Upper lobe of left lung (tissue), 6 donors: ENCODE results near the gene ROR2. TPM values are rescaled to one million over a fixed set of nuclear protein-coding genes. Genes with fewer than 3 reads are reported as not detected.

Experiments
- ATAC-seq, 2 donors: fragments of 200-7000 bp; cut with Tn5 transposase; one replicate each; pipeline ENCODE4 v1.9.1; 2022; ENCODE audit warnings: mild to moderate bottlenecking in 2 of 2, moderate library complexity in 2 of 2; ENCODE audit not compliant: low FRiP score in 2 of 2
- DNase-seq, 2 donors: peaks; one replicate each; pipeline ENCODE4 v3.0.0-alpha.2; 2019 to 2020
- H3K27ac ChIP-seq, 4 donors: fragments of 200-600 bp; sonication (generic); one replicate each; pipeline ENCODE4 v1.5.1; 2016 to 2019
- H3K27me3 ChIP-seq, 4 donors: fragments of 200-600 bp; sonication (generic); one replicate each; pipeline ENCODE4 v1.5.1; 2017 to 2019
- H3K36me3 ChIP-seq, 4 donors: fragments of 200-600 bp; sonication (generic); one replicate each; pipeline ENCODE4 v1.5.1; 2016 to 2019
- H3K4me1 ChIP-seq, 4 donors: fragments of 200-600 bp; sonication (generic); one replicate each; pipeline ENCODE4 v1.5.1; 2018 to 2019
- H3K4me3 ChIP-seq, 4 donors: fragments of 200-600 bp; sonication (generic); one replicate each; pipeline ENCODE4 v1.5.1; 2017 to 2019; ENCODE audit warnings: mild to moderate bottlenecking in 2 of 4, moderate library complexity in 1 of 4
- H3K9me3 ChIP-seq, 4 donors: fragments of 200-600 bp; sonication (generic); one replicate each; pipeline ENCODE4 v1.5.1; 2018 to 2019
- EP300 ChIP-seq, 4 donors: sonication (generic); formaldehyde crosslinking; IDR thresholded peaks; one replicate each; pipeline ENCODE4 v1.5.1; 2017; ENCODE audit warnings: antibody characterized with exemption in 4 of 4, control low read depth in 2 of 4
- POLR2A ChIP-seq, 4 donors: fragments of 450-650 bp; IDR thresholded peaks; one replicate each; pipeline ENCODE4 v1.5.1; 2016 to 2017; ENCODE audit warnings: antibody characterized with exemption in 4 of 4, mild to moderate bottlenecking in 2 of 4
- POLR2AphosphoS5 ChIP-seq, 2 donors: sonication (generic); formaldehyde crosslinking; IDR thresholded peaks; one replicate each; pipeline ENCODE4 v1.5.1; 2017; ENCODE audit warnings: antibody characterized with exemption in 2 of 2
- WGBS, 2 donors: methylation state at CpG; one replicate each; pipeline ENCODE4 v1.1.5; 2017 to 2018; 5-methylcytosine and 5-hydroxymethylcytosine counted together
- total RNA-seq, 6 donors: library from RNA; depleted of rRNA in 4 of 6; stranded (reverse); fragments of >200 nt in 4 of 6; gene quantifications; one replicate each; pipeline versions ENCODE4 v1.1.0 to v1.2.1, GENCODE V29; 2016 to 2021
- TF ChIP-seq, protein P1 (sequence below), 6 experiments: fragments of 450-650 bp in 4 of 6; fragments of 200-600 bp in 2 of 6; sonication (generic) in 2 of 6; IDR thresholded peaks; one replicate each; pipeline ENCODE4 v1.5.1; 2016 to 2019; ENCODE audit warnings: antibody characterized with exemption in 6 of 6
- donor health status: DM: no; HTN: no; CAD: no; lungs with moderate emphysema.
- donor health status: DM: no; HTN: yes; CAD: no; lungs with severe emphysema.

ROR2 gene
- total RNA-seq, 6 donors from 2014 or later: 2.7 to 8.1 (median 3.4) TPM

- no peak overlapping the region for H3K4me3 ChIP-seq
- no peaks in the 10 kb centered on the region for H3K36me3 ChIP-seq
- no peak for DNase-seq
- no peaks in the 10 kb centered on the region for H3K9me3 ChIP-seq
- TF ChIP-seq POLR2A (IDR thresholded peaks at IDR 0.05): no peak
- TF ChIP-seq, protein P1, sequence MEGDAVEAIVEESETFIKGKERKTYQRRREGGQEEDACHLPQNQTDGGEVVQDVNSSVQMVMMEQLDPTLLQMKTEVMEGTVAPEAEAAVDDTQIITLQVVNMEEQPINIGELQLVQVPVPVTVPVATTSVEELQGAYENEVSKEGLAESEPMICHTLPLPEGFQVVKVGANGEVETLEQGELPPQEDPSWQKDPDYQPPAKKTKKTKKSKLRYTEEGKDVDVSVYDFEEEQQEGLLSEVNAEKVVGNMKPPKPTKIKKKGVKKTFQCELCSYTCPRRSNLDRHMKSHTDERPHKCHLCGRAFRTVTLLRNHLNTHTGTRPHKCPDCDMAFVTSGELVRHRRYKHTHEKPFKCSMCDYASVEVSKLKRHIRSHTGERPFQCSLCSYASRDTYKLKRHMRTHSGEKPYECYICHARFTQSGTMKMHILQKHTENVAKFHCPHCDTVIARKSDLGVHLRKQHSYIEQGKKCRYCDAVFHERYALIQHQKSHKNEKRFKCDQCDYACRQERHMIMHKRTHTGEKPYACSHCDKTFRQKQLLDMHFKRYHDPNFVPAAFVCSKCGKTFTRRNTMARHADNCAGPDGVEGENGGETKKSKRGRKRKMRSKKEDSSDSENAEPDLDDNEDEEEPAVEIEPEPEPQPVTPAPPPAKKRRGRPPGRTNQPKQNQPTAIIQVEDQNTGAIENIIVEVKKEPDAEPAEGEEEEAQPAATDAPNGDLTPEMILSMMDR (IDR thresholded peaks at IDR 0.05): no peak
- no peak for TF ChIP-seq POLR2AphosphoS5 (IDR thresholded peaks at IDR 0.05)
- TF ChIP-seq EP300 (IDR thresholded peaks at IDR 0.05): no peak
- 77 to 80% methylated on average over 4 of the region's 4 CpGs for WGBS, 2 donors
- no peaks in the 10 kb centered on the region for H3K4me1 ChIP-seq
- no peak overlapping the region for H3K27ac ChIP-seq
- H3K27me3 ChIP-seq: no peaks in the 10 kb centered on the region
- ATAC-seq: no peak
These were observed 86.6 kb downstream of the ROR2 start for GRCh38 chr9:91863469-91863868.

GRCh38 chr9:91858213-91859030 lies 91.6 kb downstream of the ROR2 start:
- Histone ChIP-seq H3K4me3 (no peak overlapping the region), H3K27me3 (no peaks in the 10 kb centered on the region), H3K27ac (no peak overlapping the region), H3K36me3 (no peaks in the 10 kb centered on the region), H3K9me3 (no peaks in the 10 kb centered on the region), H3K4me1 (no peaks in the 10 kb centered on the region)
- no peak for DNase-seq
- no peak for ATAC-seq
- WGBS, 2 donors: 75 to 86% methylated on average over 11 to 17 of the region's 17 CpGs
- no peak for TF ChIP-seq POLR2A (IDR thresholded peaks at IDR 0.05)
- TF ChIP-seq, protein P1 (IDR thresholded peaks at IDR 0.05): no peak
- TF ChIP-seq POLR2AphosphoS5 (IDR thresholded peaks at IDR 0.05): no peak
- no peak for TF ChIP-seq EP300 (IDR thresholded peaks at IDR 0.05)

GRCh38 chr9:91857291-91858212 lies 92.5 kb downstream of the ROR2 start:
- DNase-seq (no peak), ATAC-seq (no peak)
- Histone ChIP-seq H3K4me3 (no peak overlapping the region), H3K9me3 (no peaks in the 10 kb centered on the region), H3K36me3 (no peaks in the 10 kb centered on the region), H3K27ac (no peak overlapping the region), H3K4me1 (no peaks in the 10 kb centered on the region), H3K27me3 (no peaks in the 10 kb centered on the region)
- TF ChIP-seq POLR2A (IDR thresholded peaks at IDR 0.05): no peak
- TF ChIP-seq EP300 (IDR thresholded peaks at IDR 0.05): no peak
- TF ChIP-seq, protein P1 (IDR thresholded peaks at IDR 0.05): no peak
- no peak for TF ChIP-seq POLR2AphosphoS5 (IDR thresholded peaks at IDR 0.05)
- WGBS, 2 donors: 57 to 71% methylated on average over 25 to 27 of the region's 27 CpGs

GRCh38 chr9:91856419-91856818 lies 93.6 kb downstream of the ROR2 start:
- no peaks in the 10 kb centered on the region for H3K9me3 ChIP-seq

More at GRCh38 chr9:91856419-91856818, 93.6 kb downstream of the ROR2 start:
- no peak for ATAC-seq
- no peaks in the 10 kb centered on the region for H3K27me3 ChIP-seq
- no peaks in the 10 kb centered on the region for H3K4me1 ChIP-seq
- no peak for DNase-seq
- TF ChIP-seq, protein P1 (IDR thresholded peaks at IDR 0.05): no peak
- TF ChIP-seq EP300 (IDR thresholded peaks at IDR 0.05) (no peak), POLR2AphosphoS5 (IDR thresholded peaks at IDR 0.05) (no peak), POLR2A (IDR thresholded peaks at IDR 0.05) (no peak)
- H3K36me3 ChIP-seq: no peaks in the 10 kb centered on the region
- H3K27ac ChIP-seq: no peak overlapping the region
- WGBS, 2 donors: 87 to 88% methylated on average over 4 to 5 of the region's 5 CpGs
- H3K4me3 ChIP-seq: no peak overlapping the region
